ENCODE measurements around the gene POLR2M. TPM values are rescaled to one million over a fixed set of nuclear protein-coding genes. Genes with fewer than 3 reads are reported as not detected.

POLR2M gene
- total RNA-seq, 1 donor, result 416 TPM

DNA sequence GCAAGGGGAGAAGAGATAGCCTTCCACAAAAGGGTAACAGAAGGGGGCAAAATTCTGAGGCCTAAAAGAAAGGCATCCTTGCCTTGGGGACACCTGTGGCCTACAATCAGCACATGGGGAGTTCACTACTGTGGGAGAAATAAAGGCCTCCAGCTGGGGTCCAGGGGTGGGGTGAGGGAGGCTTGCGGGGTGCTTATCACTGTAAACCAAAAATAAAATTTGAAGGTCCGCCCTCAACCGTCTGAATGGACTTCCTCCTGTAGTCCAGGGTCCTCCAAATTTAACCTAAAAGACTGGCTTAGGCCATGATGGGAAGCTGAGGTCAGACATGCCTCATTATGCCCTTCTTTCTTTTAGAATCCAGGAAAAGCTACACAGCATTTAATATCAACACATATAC lies 2.1 kb upstream of the POLR2M start:
- no peak for DNase-seq (ENCODE audit: insufficient read length, low spot score, missing footprints)
- no peak overlapping the region for H3K27ac ChIP-seq (ENCODE audit: low read depth, low read length)
- H3K4me2 ChIP-seq (ENCODE audit: insufficient read depth, low read length), result no peak overlapping the region
- H3K79me2 ChIP-seq (ENCODE audit: insufficient read depth, low read length), result peaks cover 35% of the 10 kb centered on the region
- no peaks in the 10 kb centered on the region for H3K27me3 ChIP-seq (ENCODE audit: insufficient read depth, low read length)
- no peak overlapping the region for H3K4me3 ChIP-seq (ENCODE audit: insufficient read depth, low read length)
- H3K9me3 ChIP-seq (ENCODE audit: low read depth, low read length), result no peaks in the 10 kb centered on the region
- peaks cover 14% of the 10 kb centered on the region for H3K4me1 ChIP-seq (ENCODE audit: insufficient read depth, low read length)
- H2AFZ ChIP-seq (ENCODE audit: low read length), result no peak overlapping the region
- H3K36me3 ChIP-seq (ENCODE audit: insufficient read depth, low read length), result peaks cover 5% of the 10 kb centered on the region
- peaks cover 4% of the 10 kb centered on the region for H4K20me1 ChIP-seq (ENCODE audit: insufficient read depth, low read length)
- TF ChIP-seq CTCF (IDR thresholded peaks at IDR 0.05; ENCODE audit: extremely low read depth, low read depth, low read length), result no peak

DNA sequence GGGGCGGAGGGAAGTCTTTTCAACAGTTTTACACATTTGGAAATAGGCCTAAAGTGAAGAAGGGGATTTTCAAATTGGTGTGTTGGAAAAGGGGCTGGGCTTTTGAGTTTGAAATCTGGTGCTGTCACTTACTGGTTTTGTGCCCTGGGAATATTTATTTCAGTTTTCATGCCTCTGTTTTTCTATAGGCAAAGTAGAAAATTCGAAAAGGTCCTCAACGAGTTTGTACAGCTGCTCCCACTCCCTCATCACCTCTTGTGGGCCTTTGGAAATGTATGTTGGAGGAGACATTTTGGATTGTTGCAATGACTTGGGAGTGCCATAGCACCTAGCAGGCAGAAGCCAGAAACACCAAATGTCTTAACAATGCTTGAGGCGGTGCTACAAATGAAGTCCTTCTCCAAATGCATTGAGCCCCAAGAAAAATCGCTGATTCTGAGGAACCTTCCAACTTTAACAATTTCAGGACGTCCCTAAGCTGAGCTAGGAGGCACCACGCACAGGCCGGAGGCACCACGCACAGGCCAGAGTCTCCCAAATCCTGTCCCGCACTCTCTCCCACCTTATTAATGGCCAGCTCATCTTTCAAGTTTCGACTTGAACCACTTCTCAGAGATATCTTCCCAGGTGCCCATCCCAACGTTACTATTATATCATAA lies 639 bp upstream of the POLR2M start:
- Histone ChIP-seq H3K36me3 (ENCODE audit: insufficient read depth, low read length) (peaks cover 18% of the 10 kb centered on the region), H3K4me1 (ENCODE audit: insufficient read depth, low read length) (peaks cover 14% of the 10 kb centered on the region), H2AFZ (ENCODE audit: low read length) (peak overlapping the region; percentile 73), H3K9me3 (ENCODE audit: low read depth, low read length) (no peaks in the 10 kb centered on the region), H3K79me2 (ENCODE audit: insufficient read depth, low read length) (peaks cover 48% of the 10 kb centered on the region), H3K27me3 (ENCODE audit: insufficient read depth, low read length) (no peaks in the 10 kb centered on the region), H3K4me3 (ENCODE audit: insufficient read depth, low read length) (peak overlapping the region; percentile 85), H3K27ac (ENCODE audit: low read depth, low read length) (peak overlapping the region; percentile 85), H4K20me1 (ENCODE audit: insufficient read depth, low read length) (peaks cover 7% of the 10 kb centered on the region), H3K4me2 (ENCODE audit: insufficient read depth, low read length) (peak overlapping the region; percentile 74)
- no peak for TF ChIP-seq CTCF (IDR thresholded peaks at IDR 0.05; ENCODE audit: extremely low read depth, low read depth, low read length)
- no peak for DNase-seq (ENCODE audit: insufficient read length, low spot score, missing footprints)

- peaks cover 54% of the 10 kb centered on the region for H3K79me2 ChIP-seq (ENCODE audit: insufficient read depth, low read length)
- H3K27me3 ChIP-seq (ENCODE audit: insufficient read depth, low read length), result no peaks in the 10 kb centered on the region
- H2AFZ ChIP-seq (ENCODE audit: low read length), result no peak overlapping the region
- TF ChIP-seq CTCF (IDR thresholded peaks at IDR 0.05; ENCODE audit: extremely low read depth, low read depth, low read length), result no peak
- peak overlapping the region; percentile 85 for H3K4me3 ChIP-seq (ENCODE audit: insufficient read depth, low read length)
- peaks cover 17% of the 10 kb centered on the region for H4K20me1 ChIP-seq (ENCODE audit: insufficient read depth, low read length)
- peak overlapping the region; percentile 74 for H3K4me2 ChIP-seq (ENCODE audit: insufficient read depth, low read length)
- peak overlapping the region; percentile 85 for H3K27ac ChIP-seq (ENCODE audit: low read depth, low read length)
- H3K9me3 ChIP-seq (ENCODE audit: low read depth, low read length), result no peaks in the 10 kb centered on the region
- DNase-seq (ENCODE audit: insufficient read length, low spot score, missing footprints), result peak; percentile 64
- H3K36me3 ChIP-seq (ENCODE audit: insufficient read depth, low read length), result peaks cover 39% of the 10 kb centered on the region
- peaks cover 14% of the 10 kb centered on the region for H3K4me1 ChIP-seq (ENCODE audit: insufficient read depth, low read length)
Observed at GRCh38 chr15:57708047-57708446, 1.5 kb downstream of the POLR2M start.

DNA sequence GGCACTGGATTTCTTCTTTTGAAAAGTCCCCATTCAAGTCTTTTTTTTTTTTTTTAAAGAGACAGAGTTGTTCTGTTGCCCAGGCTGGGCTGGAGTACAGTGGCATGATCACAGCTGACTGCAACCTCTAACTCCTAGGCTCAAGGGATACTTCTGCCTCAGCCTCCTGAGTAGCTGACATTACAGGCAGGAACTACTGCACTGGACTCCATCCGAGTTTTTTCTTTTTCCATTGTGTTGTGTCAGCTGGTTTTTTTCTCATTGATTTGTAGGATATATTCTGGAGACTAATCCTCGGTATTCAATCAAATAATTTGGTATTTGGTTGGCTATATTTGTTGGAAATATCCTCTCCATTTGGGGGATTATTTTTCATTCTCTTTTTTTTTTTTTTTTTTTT lies 11.8 kb downstream of the POLR2M start:
- H3K4me3 ChIP-seq (ENCODE audit: insufficient read depth, low read length), result no peak overlapping the region
- no peak overlapping the region for H3K4me2 ChIP-seq (ENCODE audit: insufficient read depth, low read length)
- no peaks in the 10 kb centered on the region for H3K27me3 ChIP-seq (ENCODE audit: insufficient read depth, low read length)
- no peak overlapping the region for H2AFZ ChIP-seq (ENCODE audit: low read length)
- peaks cover 5% of the 10 kb centered on the region for H3K4me1 ChIP-seq (ENCODE audit: insufficient read depth, low read length)
- TF ChIP-seq CTCF (IDR thresholded peaks at IDR 0.05; ENCODE audit: extremely low read depth, low read depth, low read length), result no peak
- no peak overlapping the region for H3K27ac ChIP-seq (ENCODE audit: low read depth, low read length)
- peaks cover 4% of the 10 kb centered on the region for H3K79me2 ChIP-seq (ENCODE audit: insufficient read depth, low read length)
- peaks cover 15% of the 10 kb centered on the region for H3K36me3 ChIP-seq (ENCODE audit: insufficient read depth, low read length)
- H4K20me1 ChIP-seq (ENCODE audit: insufficient read depth, low read length), result no peaks in the 10 kb centered on the region
- no peak for DNase-seq (ENCODE audit: insufficient read length, low spot score, missing footprints)
- H3K9me3 ChIP-seq (ENCODE audit: low read depth, low read length), result no peaks in the 10 kb centered on the region
